HEK293T (cell line): ENCODE data around the gene MAU2.

Experiments
- CTCF ChIA-PET: fragments of 350-600 bp; formaldehyde crosslinking; extraction: SDS; loops from one replicate; lab custom pipeline; 2021; ENCODE audit warnings: antibody characterized with exemption, inconsistent platforms; lab: Yijun Ruan, JAX
- POLR2A ChIA-PET: fragments of 350-600 bp; formaldehyde crosslinking; extraction: SDS; loops from one replicate; lab custom pipeline; 2020; ENCODE audit warnings: antibody characterized with exemption, inconsistent platforms; lab: Yijun Ruan, JAX
- DNase-seq: peaks from one replicate; pipeline ENCODE4 v3.0.0; 2012; ENCODE audit warnings: mixed read lengths; ENCODE audit errors: extremely low spot score
- ARNT ChIP-seq: fragments of 450-650 bp; IDR thresholded peaks from 2 replicates; pipeline ENCODE4 v1.6.1; 2017; ENCODE audit warnings: mild to moderate bottlenecking
- BHLHE40 ChIP-seq: fragments of 450-650 bp; IDR thresholded peaks from 2 replicates; pipeline ENCODE4 v1.6.1; 2016; ENCODE audit warnings: mild to moderate bottlenecking, moderate library complexity, borderline replicate concordance
- CTBP1 ChIP-seq: fragments of 450-650 bp; IDR thresholded peaks from 2 replicates; pipeline ENCODE4 v1.6.1; 2016; ENCODE audit warnings: borderline replicate concordance
- ELF4 ChIP-seq: fragments of 450-650 bp; IDR thresholded peaks from 2 replicates; pipeline ENCODE4 v1.6.1; 2017; ENCODE audit warnings: antibody characterized with exemption
- FOXA1 ChIP-seq: fragments of 450-650 bp; IDR thresholded peaks from 2 replicates; pipeline ENCODE4 v1.6.1; 2016; ENCODE audit warnings: mild to moderate bottlenecking
- FOXK2 ChIP-seq: fragments of 450-650 bp; IDR thresholded peaks from 2 replicates; pipeline ENCODE4 v1.6.1; 2016; ENCODE audit warnings: mild to moderate bottlenecking
- FOXM1 ChIP-seq: fragments of 450-650 bp; IDR thresholded peaks from 2 replicates; pipeline ENCODE4 v1.6.1; 2017; ENCODE audit warnings: mild to moderate bottlenecking, borderline replicate concordance
- HDGF ChIP-seq: fragments of 450-650 bp; IDR thresholded peaks from 2 replicates; pipeline ENCODE4 v1.6.1; 2017; ENCODE audit warnings: antibody characterized with exemption, borderline replicate concordance
- L3MBTL2 ChIP-seq: fragments of 450-650 bp; conservative IDR thresholded peaks from 2 replicates; pipeline ENCODE4 v1.6.1; 2016; ENCODE audit warnings: mild to moderate bottlenecking
- LEF1 ChIP-seq: fragments of 450-650 bp; IDR thresholded peaks from 2 replicates; pipeline ENCODE4 v1.6.1; 2017; ENCODE audit warnings: mild to moderate bottlenecking, borderline replicate concordance
- NFRKB ChIP-seq: fragments of 450-650 bp; IDR thresholded peaks from 2 replicates; pipeline ENCODE4 v1.6.1; 2016; ENCODE audit warnings: mild to moderate bottlenecking, moderate library complexity
- SP1 ChIP-seq: fragments of 450-650 bp; IDR thresholded peaks from 2 replicates; pipeline ENCODE4 v1.6.1; 2017
- SUZ12 ChIP-seq: fragments of 450-650 bp; IDR thresholded peaks from 2 replicates; pipeline ENCODE4 v1.6.1; 2016; ENCODE audit warnings: mild to moderate bottlenecking
- TARDBP ChIP-seq: fragments of 450-650 bp; IDR thresholded peaks from 2 replicates; pipeline ENCODE4 v1.6.1; 2016
- ZNF384 ChIP-seq: fragments of 450-650 bp; IDR thresholded peaks from 2 replicates; pipeline ENCODE4 v1.6.1; 2016
- TF ChIP-seq, protein P1 (sequence below): fragments of 450-650 bp; IDR thresholded peaks from 2 replicates; pipeline ENCODE4 v1.6.1; 2016

The MAU2 gene

DNA sequence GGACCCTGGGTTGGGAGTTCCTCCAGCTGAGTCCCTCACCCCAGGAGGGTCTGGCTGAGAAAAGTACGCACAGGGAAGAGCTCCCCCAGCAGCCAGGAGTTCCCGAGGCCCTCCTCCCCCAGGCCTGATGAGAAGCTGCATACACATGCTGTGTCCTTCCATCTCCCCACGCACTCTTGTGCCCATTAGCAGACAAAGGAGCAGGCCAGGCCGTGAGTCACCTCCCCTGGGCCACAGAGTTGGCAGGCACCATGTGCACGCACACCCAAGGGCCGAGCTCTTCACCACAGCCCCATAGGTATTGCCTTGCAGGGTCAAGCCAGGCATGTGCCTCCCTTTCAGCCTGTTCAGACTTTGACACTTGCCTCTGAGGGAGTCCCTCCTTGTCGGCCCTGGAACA, 17.5 kb downstream of the MAU2 start:
- no peak for DNase-seq
- TF ChIP-seq FOXA1 (no peak), ELF4 (no peak), CTBP1 (no peak), FOXM1 (no peak), LEF1 (no peak), FOXK2 (no peak), ARNT (no peak)
- TF ChIP-seq, protein P1, sequence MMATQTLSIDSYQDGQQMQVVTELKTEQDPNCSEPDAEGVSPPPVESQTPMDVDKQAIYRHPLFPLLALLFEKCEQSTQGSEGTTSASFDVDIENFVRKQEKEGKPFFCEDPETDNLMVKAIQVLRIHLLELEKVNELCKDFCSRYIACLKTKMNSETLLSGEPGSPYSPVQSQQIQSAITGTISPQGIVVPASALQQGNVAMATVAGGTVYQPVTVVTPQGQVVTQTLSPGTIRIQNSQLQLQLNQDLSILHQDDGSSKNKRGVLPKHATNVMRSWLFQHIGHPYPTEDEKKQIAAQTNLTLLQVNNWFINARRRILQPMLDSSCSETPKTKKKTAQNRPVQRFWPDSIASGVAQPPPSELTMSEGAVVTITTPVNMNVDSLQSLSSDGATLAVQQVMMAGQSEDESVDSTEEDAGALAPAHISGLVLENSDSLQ: no peak
- CTCF ChIA-PET: no interaction called here
- POLR2A ChIA-PET: interaction anchor here (0.5 kb wide), 1 partner anchor 141 kb away, joined by 3 read pairs; no protein-coding TSS in a partner anchor

DNA sequence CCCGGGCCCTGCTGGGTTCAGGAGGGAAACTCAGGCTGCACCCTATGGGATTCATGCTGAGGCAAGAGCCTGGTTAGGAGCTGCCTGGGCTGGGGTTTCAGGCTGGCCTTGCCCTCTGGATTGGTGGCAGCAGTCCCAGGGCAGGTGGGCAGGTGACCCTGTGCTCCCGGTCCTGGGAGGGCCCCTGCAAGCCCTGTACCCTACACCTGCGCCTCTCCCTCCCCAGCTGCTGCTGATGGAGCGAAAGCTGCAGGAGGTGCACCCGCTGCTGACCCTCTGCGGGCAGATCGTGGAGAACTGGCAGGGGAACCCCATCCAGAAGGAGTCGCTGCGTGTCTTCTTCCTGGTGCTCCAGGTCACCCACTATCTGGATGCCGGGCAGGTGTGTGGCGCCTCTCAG, 20.4 kb downstream of the MAU2 start:
- TF ChIP-seq FOXM1: no peak
- no peak for TF ChIP-seq SP1
- TF ChIP-seq FOXK2: no peak
- no peak for TF ChIP-seq NFRKB
- TF ChIP-seq L3MBTL2: no peak
- no peak for TF ChIP-seq ARNT
- TF ChIP-seq FOXA1: no peak
- TF ChIP-seq ELF4: no peak
- TF ChIP-seq TARDBP: no peak
- no peak for TF ChIP-seq CTBP1
- no peak for TF ChIP-seq ZNF384
- TF ChIP-seq HDGF: no peak
- TF ChIP-seq LEF1: no peak
- TF ChIP-seq, protein P1: no peak
- no peak for DNase-seq
- POLR2A ChIA-PET: interaction anchor here (1.0 kb wide), 1 partner anchor 17 kb away, joined by 4 read pairs; no protein-coding TSS in a partner anchor
- CTCF ChIA-PET: interaction anchor here (1.6 kb wide), 1 partner anchor 11 kb away, joined by 7 read pairs; no protein-coding TSS in a partner anchor

DNA sequence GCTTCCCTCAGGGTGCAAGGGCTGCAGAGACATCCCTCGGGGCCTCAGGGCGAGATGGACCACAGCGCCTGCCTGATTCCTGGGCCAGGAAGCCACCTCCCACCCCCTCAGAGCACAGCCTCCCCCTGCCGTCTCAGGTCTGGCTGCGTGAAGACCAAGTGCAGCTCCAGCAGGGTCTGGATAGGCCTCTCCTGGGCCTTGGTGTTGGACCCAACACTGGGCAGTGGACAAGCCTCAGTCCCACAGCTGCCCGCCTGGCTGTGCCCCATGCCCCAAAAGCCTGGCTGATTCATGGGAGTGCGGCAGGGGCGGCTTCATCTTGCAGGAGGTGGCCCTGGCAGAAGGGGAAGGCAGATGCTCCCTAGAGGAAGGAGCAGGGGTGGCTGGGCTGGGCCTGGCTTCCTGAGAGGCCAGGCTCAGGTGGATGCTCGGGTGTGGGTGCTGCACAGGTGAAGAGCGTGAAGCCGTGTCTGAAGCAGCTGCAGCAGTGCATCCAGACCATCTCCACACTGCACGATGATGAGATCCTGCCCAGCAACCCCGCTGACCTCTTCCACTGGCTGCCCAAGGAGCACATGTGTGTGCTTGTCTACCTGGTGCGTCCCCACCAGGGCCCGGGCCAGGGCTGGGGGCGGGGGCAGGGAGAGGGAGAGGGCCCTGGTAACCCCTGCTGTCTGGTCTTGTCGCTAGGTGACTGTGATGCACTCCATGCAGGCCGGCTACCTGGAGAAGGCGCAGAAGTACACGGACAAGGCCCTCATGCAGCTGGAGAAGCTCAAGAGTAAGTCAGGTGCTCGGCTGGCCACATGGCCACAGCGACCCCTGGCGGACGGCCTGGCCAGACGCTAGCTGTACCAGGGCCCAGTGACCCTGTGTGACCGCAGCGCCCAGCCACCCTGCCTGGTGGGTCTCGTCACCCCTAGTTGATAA, 21.7 kb downstream of the MAU2 start:
- DNase-seq: peak; percentile 86
- POLR2A ChIA-PET: interaction anchor here (1.0 kb wide), 1 partner anchor 19 kb away, joined by 4 read pairs; no protein-coding TSS in a partner anchor
- CTCF ChIA-PET: interaction anchor here (0.5 to 2.3 kb wide), 15 partner anchors 9 to 1877 kb away, joined by 3 to 10 read pairs (median 3); no protein-coding TSS in a partner anchor
- TF ChIP-seq ZNF384 (no peak), FOXA1 (no peak), FOXK2 (no peak), HDGF (no peak), SP1 (no peak), LEF1 (no peak)
- TF ChIP-seq, protein P1: no peak

DNA sequence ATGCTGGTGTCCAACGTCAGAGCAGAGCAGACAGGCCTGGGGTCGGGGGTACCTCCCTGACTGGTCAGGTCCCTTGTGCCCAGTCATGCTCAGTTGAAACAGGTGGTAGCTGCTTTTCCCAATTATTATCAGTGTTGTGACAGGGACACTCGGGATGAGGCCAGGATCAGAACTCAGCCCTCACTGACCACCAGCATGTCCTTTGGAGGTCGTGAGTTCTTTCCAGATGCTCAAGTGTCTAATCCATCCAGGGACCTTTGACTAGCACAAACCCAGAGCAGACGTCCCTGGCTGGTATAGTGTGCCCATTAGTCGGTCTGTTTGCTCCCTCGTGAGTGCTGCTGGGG, 22.4 kb downstream of the MAU2 start:
- TF ChIP-seq L3MBTL2: no peak
- TF ChIP-seq, protein P1: no peak
- no peak for TF ChIP-seq HDGF
- no peak for TF ChIP-seq ZNF384
- no peak for TF ChIP-seq FOXA1
- no peak for TF ChIP-seq FOXK2
- no peak for TF ChIP-seq FOXM1
- ChIA-PET CTCF (interaction anchor here (0.7 to 2.3 kb wide), 11 partner anchors 9 to 155 kb away, joined by 3 to 10 read pairs (median 3); no protein-coding TSS in a partner anchor), POLR2A (no interaction called here)
- no peak for DNase-seq

DNA sequence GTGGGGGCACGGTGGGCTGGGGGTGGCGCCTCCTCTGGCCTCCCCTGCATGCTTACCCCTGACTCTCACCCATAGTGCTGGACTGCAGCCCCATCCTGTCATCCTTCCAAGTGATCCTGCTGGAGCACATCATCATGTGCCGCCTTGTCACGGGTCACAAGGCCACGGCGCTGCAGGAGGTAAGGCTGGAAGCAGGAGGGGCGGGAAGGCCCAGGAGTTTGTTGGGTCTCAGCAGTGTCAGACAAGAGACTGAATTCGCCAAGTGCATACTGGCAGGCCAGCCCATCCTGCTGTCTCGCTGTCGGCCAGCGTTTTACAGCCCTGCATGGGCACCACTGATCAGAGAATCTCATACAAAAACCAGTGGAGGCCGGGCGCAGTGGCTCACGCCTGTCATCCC, 23.1 kb downstream of the MAU2 start:
- DNase-seq: no peak
- POLR2A ChIA-PET: no interaction called here
- TF ChIP-seq ELF4: no peak
- no peak for TF ChIP-seq FOXM1
- TF ChIP-seq BHLHE40: no peak
- no peak for TF ChIP-seq NFRKB
- no peak for TF ChIP-seq SUZ12
- CTCF ChIA-PET: interaction anchor here (2.3 kb wide), 1 partner anchor 21 kb away, joined by 10 read pairs; no protein-coding TSS in a partner anchor

DNA sequence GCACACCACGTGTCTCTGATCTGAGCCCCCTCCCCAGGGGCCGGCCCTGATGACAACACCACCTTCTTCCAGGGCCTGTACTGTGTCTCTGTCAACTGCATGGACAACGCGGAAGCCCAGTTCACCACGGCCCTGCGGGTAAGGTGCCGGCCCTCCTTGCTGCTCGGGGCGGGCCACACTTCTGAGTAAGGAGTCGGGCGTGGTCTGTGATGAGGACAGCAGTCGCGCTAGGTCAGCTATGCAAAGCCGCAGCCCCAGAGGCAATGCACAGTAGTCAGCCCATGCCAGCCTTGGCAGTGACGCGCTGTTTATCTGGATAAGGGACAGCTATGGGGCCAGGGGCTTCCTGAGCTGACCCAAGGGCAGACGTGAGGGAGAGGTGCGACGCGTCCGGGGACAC, 24.6 kb downstream of the MAU2 start:
- POLR2A ChIA-PET: no interaction called here
- no peak for TF ChIP-seq HDGF
- TF ChIP-seq SP1: no peak
- CTCF ChIA-PET: interaction anchor here (1.0 kb wide), 1 partner anchor 16 kb away, joined by 3 read pairs; no protein-coding TSS in a partner anchor

More for the DNA sequence above, 24.6 kb downstream of the MAU2 start:
- no peak for DNase-seq
